Measurements from ENCODE around the gene SYDE1.

- TF ChIP-seq CTCF (IDR thresholded peaks at IDR 0.05; ENCODE audit: poor library complexity, severe bottlenecking) = no peak
- no peak for TF ChIP-seq EZH2 (IDR thresholded peaks at IDR 0.05; ENCODE audit: borderline replicate concordance, insufficient read depth, low read length, poor library complexity, severe bottlenecking)
- TF ChIP-seq TAF1 (IDR thresholded peaks at IDR 0.05; ENCODE audit: low read depth) = no peak
- no peak for TF ChIP-seq POLR2AphosphoS5 (IDR thresholded peaks at IDR 0.05)
- no peak for TF ChIP-seq MXI1 (conservative IDR thresholded peaks at IDR 0.05; ENCODE audit: poor library complexity, severe bottlenecking)
- TF ChIP-seq SMC3 (conservative IDR thresholded peaks at IDR 0.05; ENCODE audit: poor library complexity) = no peak
Observed at GRCh38 chr19:15093001-15093400, 14.2 kb upstream of the SYDE1 start.

All from neural cell (in vitro differentiated cells).